Measurements from ENCODE around the gene KMO. TPM values are rescaled to one million over a fixed set of nuclear protein-coding genes. Genes with fewer than 3 reads are reported as not detected.

KMO gene
- total RNA-seq, 1 experiment from 2014 or later = 0.29 TPM

DNA sequence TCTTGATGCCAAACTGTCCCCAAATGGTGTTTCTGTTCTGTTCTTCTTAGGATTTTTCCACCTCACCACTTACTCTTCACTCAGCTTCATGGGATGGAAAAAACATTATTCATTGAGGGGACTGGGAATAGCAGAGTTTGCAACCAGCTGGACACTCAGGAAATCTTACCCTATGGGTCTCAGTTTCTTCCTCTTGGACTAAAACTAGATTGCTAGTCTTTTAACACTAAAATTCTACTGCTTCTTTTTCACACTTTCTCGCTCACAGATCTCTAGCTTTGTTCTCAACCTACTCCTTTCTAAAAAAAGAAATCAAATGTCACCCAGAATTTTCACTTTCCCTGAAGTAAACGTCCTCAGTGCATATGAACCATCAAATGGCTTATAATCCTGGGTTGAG lies 4.8 kb downstream of the KMO start:
- H4K20me1 ChIP-seq (ENCODE audit: low read length) = no peaks in the 10 kb centered on the region
- H3K4me3 ChIP-seq (ENCODE audit: low read length) = no peak overlapping the region
- TF ChIP-seq, protein P1, sequence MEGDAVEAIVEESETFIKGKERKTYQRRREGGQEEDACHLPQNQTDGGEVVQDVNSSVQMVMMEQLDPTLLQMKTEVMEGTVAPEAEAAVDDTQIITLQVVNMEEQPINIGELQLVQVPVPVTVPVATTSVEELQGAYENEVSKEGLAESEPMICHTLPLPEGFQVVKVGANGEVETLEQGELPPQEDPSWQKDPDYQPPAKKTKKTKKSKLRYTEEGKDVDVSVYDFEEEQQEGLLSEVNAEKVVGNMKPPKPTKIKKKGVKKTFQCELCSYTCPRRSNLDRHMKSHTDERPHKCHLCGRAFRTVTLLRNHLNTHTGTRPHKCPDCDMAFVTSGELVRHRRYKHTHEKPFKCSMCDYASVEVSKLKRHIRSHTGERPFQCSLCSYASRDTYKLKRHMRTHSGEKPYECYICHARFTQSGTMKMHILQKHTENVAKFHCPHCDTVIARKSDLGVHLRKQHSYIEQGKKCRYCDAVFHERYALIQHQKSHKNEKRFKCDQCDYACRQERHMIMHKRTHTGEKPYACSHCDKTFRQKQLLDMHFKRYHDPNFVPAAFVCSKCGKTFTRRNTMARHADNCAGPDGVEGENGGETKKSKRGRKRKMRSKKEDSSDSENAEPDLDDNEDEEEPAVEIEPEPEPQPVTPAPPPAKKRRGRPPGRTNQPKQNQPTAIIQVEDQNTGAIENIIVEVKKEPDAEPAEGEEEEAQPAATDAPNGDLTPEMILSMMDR (conservative IDR thresholded peaks at IDR 0.05; ENCODE audit: low read depth, low read length) = no peak
- H2AFZ ChIP-seq (ENCODE audit: low read length) = no peak overlapping the region
- no peaks in the 10 kb centered on the region for H3K79me2 ChIP-seq (ENCODE audit: low read length)
- no peaks in the 10 kb centered on the region for H3F3A ChIP-seq (ENCODE audit: low read length, unreplicated experiment)
- H3K4me1 ChIP-seq (ENCODE audit: insufficient read depth, low read length) = peaks cover 29% of the 10 kb centered on the region
- ChIA-PET POLR2A (ENCODE audit: unreplicated experiment) (no interaction called here), CTCF (no interaction called here)
- no TSS peak for BruUV-seq (replicated peaks)
- no peak overlapping the region for H3K9ac ChIP-seq (ENCODE audit: low read length)
- H3K4me2 ChIP-seq (ENCODE audit: low read length) = no peak overlapping the region
- H3K36me3 ChIP-seq (ENCODE audit: low read depth, low read length) = no peaks in the 10 kb centered on the region
- ATAC-seq = no peak
- no peaks in the 10 kb centered on the region for H3K9me3 ChIP-seq (ENCODE audit: low read length)
- DNase-seq = no peak
- no peaks in the 10 kb centered on the region for H3K27me3 ChIP-seq (ENCODE audit: low read length)
- H3K27ac ChIP-seq (ENCODE audit: low read length) = no peak overlapping the region
- intact Hi-C loops (cut with micrococcal nuclease) = no loop called here
- no peaks in the 10 kb centered on the region for H3K9me2 ChIP-seq (replicated peaks; ENCODE audit: low read length)

DNA sequence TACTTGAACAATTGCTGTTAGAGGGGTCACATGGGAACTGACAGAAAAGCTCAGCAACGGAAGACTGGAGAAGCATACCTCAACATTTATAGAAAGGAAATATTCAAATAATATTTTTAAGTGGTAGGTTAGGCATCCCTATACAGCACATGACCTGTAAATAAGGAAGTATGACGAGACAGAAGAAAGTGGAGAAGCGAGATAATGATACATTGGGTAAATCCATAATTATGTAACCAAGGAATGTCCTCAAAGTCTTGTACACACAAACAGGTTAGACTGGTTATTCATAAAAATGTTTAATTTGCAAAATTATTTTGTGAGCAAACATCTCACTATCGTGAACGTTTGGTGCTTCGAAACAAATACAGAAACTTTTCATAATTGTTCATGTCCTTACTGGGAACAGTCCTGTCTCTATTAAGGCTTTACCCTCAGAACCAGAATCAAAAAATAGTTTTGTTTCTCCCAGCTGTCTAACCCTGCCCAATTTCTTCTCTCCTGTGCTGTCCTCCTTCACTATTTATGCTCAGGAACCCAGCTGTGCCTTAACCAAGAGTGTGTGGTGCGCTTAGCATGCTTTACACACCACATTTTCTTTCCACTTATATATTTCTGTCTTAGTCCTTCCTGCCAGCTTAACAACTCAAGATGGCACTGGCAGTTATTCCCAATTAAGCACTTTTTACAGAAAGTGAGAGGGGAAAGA lies 10.2 kb downstream of the KMO start:
- H3K9me2 ChIP-seq (replicated peaks; ENCODE audit: low read length) = no peaks in the 10 kb centered on the region
- peak; percentile 89 for DNase-seq
- H2AFZ ChIP-seq (ENCODE audit: low read length) = peak overlapping the region; percentile 20
- peak overlapping the region; percentile 67 for H3K4me2 ChIP-seq (ENCODE audit: low read length)
- H3K9me3 ChIP-seq (ENCODE audit: low read length) = no peaks in the 10 kb centered on the region
- ChIA-PET CTCF (interaction anchor here (0.9 kb wide), 1 partner anchor 65 kb away, joined by 4 read pairs; no protein-coding TSS in a partner anchor), POLR2A (ENCODE audit: unreplicated experiment) (no interaction called here)
- H3K4me3 ChIP-seq (ENCODE audit: low read length) = peak overlapping the region; percentile 38
- TF ChIP-seq EZH2 (IDR thresholded peaks at IDR 0.05; ENCODE audit: low read length, unreplicated experiment) (no peak), EZH2phosphoT487 (IDR thresholded peaks at IDR 0.05; ENCODE audit: borderline replicate concordance, low read length) (no peak)
- TF ChIP-seq, protein P1 (conservative IDR thresholded peaks at IDR 0.05; ENCODE audit: low read depth, low read length) = no peak
- no peaks in the 10 kb centered on the region for H3F3A ChIP-seq (ENCODE audit: low read length, unreplicated experiment)
- peaks cover 16% of the 10 kb centered on the region for H3K4me1 ChIP-seq (ENCODE audit: insufficient read depth, low read length)
- H3K79me2 ChIP-seq (ENCODE audit: low read length) = no peaks in the 10 kb centered on the region
- H3K36me3 ChIP-seq (ENCODE audit: low read depth, low read length) = no peaks in the 10 kb centered on the region
- no peaks in the 10 kb centered on the region for H3K27me3 ChIP-seq (ENCODE audit: low read length)
- no peaks in the 10 kb centered on the region for H4K20me1 ChIP-seq (ENCODE audit: low read length)
- H3K27ac ChIP-seq (ENCODE audit: low read length) = peak overlapping the region; percentile 61
- H3K9ac ChIP-seq (ENCODE audit: low read length) = peak overlapping the region; percentile 4; the same call in 1 of the 2 replicates
- intact Hi-C loops (cut with micrococcal nuclease) = loop anchor here (1.0 kb wide), 1 partner anchor 16 kb away; no protein-coding TSS in a partner anchor
- peak; percentile 94 for ATAC-seq
- TSS peak; percentile 22 for BruUV-seq (replicated peaks)

DNA sequence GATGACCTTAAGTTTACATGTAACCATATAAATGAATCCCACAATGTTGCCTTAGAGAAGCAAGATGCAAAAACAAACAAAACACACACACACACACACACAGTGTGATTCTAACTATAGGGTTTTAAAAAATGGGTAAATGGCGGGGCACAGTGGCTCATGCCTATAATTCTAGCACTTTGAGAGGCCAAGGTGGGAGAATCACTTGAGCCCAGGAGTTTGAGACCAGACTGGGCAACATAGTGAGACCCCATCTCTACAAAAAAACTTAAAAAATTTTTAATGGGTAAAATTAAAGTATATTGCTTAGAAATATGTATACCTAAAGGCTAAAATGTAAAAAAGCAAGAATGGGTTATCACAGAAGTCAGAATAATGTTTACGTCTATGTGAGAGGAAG lies 15.8 kb downstream of the KMO start:
- Histone ChIP-seq H3K27ac (ENCODE audit: low read length) (no peak overlapping the region), H3K4me3 (ENCODE audit: low read length) (no peak overlapping the region), H3K79me2 (ENCODE audit: low read length) (no peaks in the 10 kb centered on the region), H3K9ac (ENCODE audit: low read length) (no peak overlapping the region), H3K4me2 (ENCODE audit: low read length) (no peak overlapping the region), H3K27me3 (ENCODE audit: low read length) (no peaks in the 10 kb centered on the region), H3K36me3 (ENCODE audit: low read depth, low read length) (no peaks in the 10 kb centered on the region), H3F3A (ENCODE audit: low read length, unreplicated experiment) (no peaks in the 10 kb centered on the region), H3K4me1 (ENCODE audit: insufficient read depth, low read length) (no peaks in the 10 kb centered on the region), H2AFZ (ENCODE audit: low read length) (no peak overlapping the region), H3K9me3 (ENCODE audit: low read length) (no peaks in the 10 kb centered on the region), H3K9me2 (replicated peaks; ENCODE audit: low read length) (no peaks in the 10 kb centered on the region), H4K20me1 (ENCODE audit: low read length) (no peaks in the 10 kb centered on the region)
- no peak for DNase-seq
- TF ChIP-seq EZH2phosphoT487 (IDR thresholded peaks at IDR 0.05; ENCODE audit: borderline replicate concordance, low read length) = no peak
- TF ChIP-seq, protein P1 (conservative IDR thresholded peaks at IDR 0.05; ENCODE audit: low read depth, low read length) = no peak
- TF ChIP-seq EZH2 (IDR thresholded peaks at IDR 0.05; ENCODE audit: low read length, unreplicated experiment) = no peak
- intact Hi-C loops (cut with micrococcal nuclease) = no loop called here
- ChIA-PET POLR2A (ENCODE audit: unreplicated experiment) (no interaction called here), CTCF (no interaction called here)
- BruUV-seq (replicated peaks) = no TSS peak
- no peak for ATAC-seq
